Stomach (tissue), 4 donors: Measurements from ENCODE around the gene ASTN2.

Experiments
- CTCF ChIP-seq, 7 experiments: fragments of 450-650 bp in 4 of 7; fragments of 200-600 bp in 3 of 7; sonication (generic) in 3 of 7; IDR thresholded peaks; one replicate each; pipeline ENCODE4 v1.5.1; 2016 to 2019; ENCODE audit warnings: antibody characterized with exemption in 7 of 7, control low read depth in 2 of 7, mild to moderate bottlenecking in 1 of 7
- POLR2A ChIP-seq, 4 donors: fragments of 450-650 bp; IDR thresholded peaks; one replicate each; pipeline ENCODE4 v1.6.1; 2016; ENCODE audit warnings: antibody characterized with exemption in 4 of 4, control low read depth in 2 of 4, mild to moderate bottlenecking in 1 of 4, moderate library complexity in 1 of 4

DNA sequence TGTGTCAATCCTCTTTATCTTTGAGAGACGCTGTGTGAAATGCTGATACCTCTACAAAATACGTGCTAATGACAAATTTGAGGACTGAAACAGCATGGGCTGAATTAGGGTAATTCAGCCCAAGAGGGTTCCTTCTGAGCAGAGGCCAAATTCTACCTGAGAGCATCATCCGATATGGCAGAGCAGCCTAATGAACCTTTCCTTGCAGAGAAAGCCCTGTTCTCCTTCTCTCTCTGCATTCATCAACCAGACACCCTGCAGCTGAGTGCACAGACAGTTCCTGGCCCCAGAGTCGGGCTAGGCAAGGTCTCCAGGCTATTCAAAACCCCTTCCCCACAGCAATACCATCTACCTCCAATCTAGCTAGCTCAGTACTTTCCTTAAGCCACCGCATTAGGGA, 649.8 kb downstream of the ASTN2 start:
- TF ChIP-seq CTCF (IDR thresholded peaks at IDR 0.05) (no peak), POLR2A (IDR thresholded peaks at IDR 0.05) (no peak)
